Panc1 (cell line): Measurements from ENCODE around the gene PLET1.

Source experiments
- SIN3A ChIP-seq: IDR thresholded peaks from 2 replicates; pipeline ENCODE4 v1.6.1; 2012; ENCODE audit warnings: low read depth, mild to moderate bottlenecking, low read length, moderate library complexity, borderline replicate concordance; ENCODE audit not compliant: insufficient read depth
- TF ChIP-seq, protein P1 (sequence below): fragments of 450-650 bp; IDR thresholded peaks from 2 replicates; pipeline ENCODE4 v1.5.1; 2017; ENCODE audit warnings: mild to moderate bottlenecking

DNA sequence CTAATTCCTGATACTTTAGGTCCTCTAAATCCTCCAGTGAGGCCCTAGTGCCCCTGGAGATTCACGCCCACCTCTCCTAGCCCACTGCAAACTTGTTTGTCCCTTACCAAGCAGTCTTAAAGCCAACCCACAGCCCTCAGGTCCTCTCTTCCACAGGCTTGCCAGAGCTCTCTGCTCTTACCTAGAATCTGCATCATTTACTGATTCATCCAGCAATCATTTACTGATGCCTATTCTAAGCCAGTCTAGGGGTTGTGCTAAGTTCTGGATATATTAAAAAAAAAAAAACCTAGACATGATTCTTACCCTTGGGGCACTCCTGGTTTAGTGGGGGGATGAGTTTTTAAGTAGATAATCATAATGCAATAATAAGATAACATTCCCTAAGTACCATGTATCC lies 43.0 kb upstream of the PLET1 start:
- TF ChIP-seq, protein P1, sequence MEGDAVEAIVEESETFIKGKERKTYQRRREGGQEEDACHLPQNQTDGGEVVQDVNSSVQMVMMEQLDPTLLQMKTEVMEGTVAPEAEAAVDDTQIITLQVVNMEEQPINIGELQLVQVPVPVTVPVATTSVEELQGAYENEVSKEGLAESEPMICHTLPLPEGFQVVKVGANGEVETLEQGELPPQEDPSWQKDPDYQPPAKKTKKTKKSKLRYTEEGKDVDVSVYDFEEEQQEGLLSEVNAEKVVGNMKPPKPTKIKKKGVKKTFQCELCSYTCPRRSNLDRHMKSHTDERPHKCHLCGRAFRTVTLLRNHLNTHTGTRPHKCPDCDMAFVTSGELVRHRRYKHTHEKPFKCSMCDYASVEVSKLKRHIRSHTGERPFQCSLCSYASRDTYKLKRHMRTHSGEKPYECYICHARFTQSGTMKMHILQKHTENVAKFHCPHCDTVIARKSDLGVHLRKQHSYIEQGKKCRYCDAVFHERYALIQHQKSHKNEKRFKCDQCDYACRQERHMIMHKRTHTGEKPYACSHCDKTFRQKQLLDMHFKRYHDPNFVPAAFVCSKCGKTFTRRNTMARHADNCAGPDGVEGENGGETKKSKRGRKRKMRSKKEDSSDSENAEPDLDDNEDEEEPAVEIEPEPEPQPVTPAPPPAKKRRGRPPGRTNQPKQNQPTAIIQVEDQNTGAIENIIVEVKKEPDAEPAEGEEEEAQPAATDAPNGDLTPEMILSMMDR: no peak
- no peak for TF ChIP-seq SIN3A
